ENCODE measurements around the gene ARL10. TPM values are rescaled to one million over a fixed set of nuclear protein-coding genes. Genes with fewer than 3 reads are reported as not detected.

The ARL10 gene
- total RNA-seq, 3 donors from 2014 or later (not counting 1 experiment from before 2014, with no cell fraction given) = 0.75 to 6.8 (median 6.7) TPM

DNA sequence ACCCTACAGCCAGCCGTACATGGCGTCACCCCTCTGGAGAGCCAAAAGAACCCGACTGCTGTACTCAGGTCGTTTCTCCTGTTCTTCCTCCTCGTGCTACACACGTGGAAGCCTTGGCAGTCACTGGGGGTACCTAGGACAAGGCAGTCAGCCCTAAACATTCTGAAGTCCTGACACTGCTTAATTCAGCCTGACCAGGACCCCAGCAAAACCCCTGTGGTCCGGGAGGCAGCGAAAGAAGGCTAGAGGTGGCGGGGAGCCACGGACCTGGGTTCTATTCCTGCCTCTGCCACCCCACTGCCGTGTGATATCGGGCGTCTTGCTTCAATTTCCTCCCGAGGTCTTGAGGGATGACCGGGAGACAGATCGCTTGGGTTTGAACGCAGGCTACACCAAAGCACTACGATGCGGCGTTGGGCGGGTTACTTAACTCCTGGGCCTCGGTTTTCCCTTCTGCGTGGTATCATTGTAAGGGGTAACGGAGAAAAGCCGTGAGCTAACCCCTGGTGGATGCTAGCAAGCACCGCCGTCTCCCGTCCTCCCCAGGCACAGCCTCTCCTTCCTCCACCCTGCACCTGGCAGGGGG is 429 bp upstream of the ARL10 start:
- H3K4me3 ChIP-seq (ENCODE audit: low read length) = peak overlapping the region; percentile 63
- peaks cover 6% of the 10 kb centered on the region for H3K36me3 Mint-ChIP-seq
- intact Hi-C loops (cut with micrococcal nuclease) = no loop called here
- H3K4me1 ChIP-seq (ENCODE audit: control insufficient read depth, insufficient read depth, low read length) = peaks cover 35% of the 10 kb centered on the region
- no peak for ATAC-seq
- TF ChIP-seq CTCF (IDR thresholded peaks at IDR 0.05) = no peak
- no peaks in the 10 kb centered on the region for H3K9me3 Mint-ChIP-seq
- H3K27me3 ChIP-seq (ENCODE audit: control insufficient read depth, insufficient read depth, low read length) = no peaks in the 10 kb centered on the region
- DNase-seq = no peak
- H3K4me3 Mint-ChIP-seq = peak overlapping the region; percentile 79
- H3K4me1 Mint-ChIP-seq = peaks cover 15 to 27% of the 10 kb centered on the region in 2 donors
- no peak overlapping the region for H3K27ac Mint-ChIP-seq
- no peaks in the 10 kb centered on the region for H3K36me3 ChIP-seq (ENCODE audit: control insufficient read depth, insufficient read depth, low read length)
- H3K9me3 ChIP-seq (ENCODE audit: control insufficient read depth, insufficient read depth, low read length) = peaks cover 3% of the 10 kb centered on the region
- peaks cover 0 to 16% of the 10 kb centered on the region in 2 donors for H3K27me3 Mint-ChIP-seq (ENCODE audit: low read depth in 2 of 2)
- 29% methylated on average over 28 of the region's 28 CpGs for WGBS (ENCODE audit: insufficient coverage)
- peak overlapping the region; percentile 53 for H3K27ac ChIP-seq (ENCODE audit: low read length)

- H3K27me3 Mint-ChIP-seq (ENCODE audit: low read depth in 2 of 2) = peaks cover 0 to 16% of the 10 kb centered on the region in 2 donors
- ATAC-seq (no peak), DNase-seq (no peak)
- Histone ChIP-seq H3K4me3 (ENCODE audit: low read length) (no peak overlapping the region), H3K27me3 (ENCODE audit: control insufficient read depth, insufficient read depth, low read length) (no peaks in the 10 kb centered on the region), H3K4me1 (ENCODE audit: control insufficient read depth, insufficient read depth, low read length) (peaks cover 20% of the 10 kb centered on the region), H3K9me3 (ENCODE audit: control insufficient read depth, insufficient read depth, low read length) (peaks cover 3% of the 10 kb centered on the region), H3K36me3 (ENCODE audit: control insufficient read depth, insufficient read depth, low read length) (no peaks in the 10 kb centered on the region), H3K27ac (ENCODE audit: low read length) (no peak overlapping the region)
- no peak for TF ChIP-seq CTCF (IDR thresholded peaks at IDR 0.05)
- 89% methylated on average over 38 of the region's 38 CpGs for WGBS (ENCODE audit: insufficient coverage)
- H3K4me3 Mint-ChIP-seq = peak overlapping the region; percentile 89
- peaks cover 6% of the 10 kb centered on the region for H3K36me3 Mint-ChIP-seq
- intact Hi-C loops (cut with micrococcal nuclease) = no loop called here
- H3K9me3 Mint-ChIP-seq = no peaks in the 10 kb centered on the region
- no peak overlapping the region for H3K27ac Mint-ChIP-seq
- peaks cover 8 to 20% of the 10 kb centered on the region in 2 donors for H3K4me1 Mint-ChIP-seq
These were observed 1.1 kb downstream of the ARL10 start for GRCh38 chr5:176366232-176366894.

DNA sequence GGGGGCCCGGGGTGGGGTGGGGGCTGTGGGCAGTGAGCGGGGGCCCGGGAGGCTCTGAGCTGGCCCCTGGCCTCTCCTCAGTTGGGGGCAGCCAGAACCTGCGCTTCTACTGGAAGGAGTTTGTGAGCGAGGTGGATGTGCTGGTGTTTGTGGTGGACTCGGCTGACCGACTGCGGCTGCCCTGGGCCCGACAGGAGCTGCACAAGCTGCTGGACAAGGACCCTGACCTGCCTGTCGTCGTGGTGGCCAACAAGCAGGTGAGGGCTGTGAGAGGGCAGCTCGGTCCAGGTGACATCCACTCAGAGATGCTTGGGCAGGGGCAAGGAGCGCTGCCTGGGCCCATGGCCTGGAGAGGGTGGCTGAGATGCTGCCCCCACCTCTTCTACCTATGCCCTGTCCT is 3.4 kb downstream of the ARL10 start:
- H3K9me3 Mint-ChIP-seq = no peaks in the 10 kb centered on the region
- peaks cover 0 to 8% of the 10 kb centered on the region in 2 donors for H3K4me1 Mint-ChIP-seq

More for the DNA sequence above, 3.4 kb downstream of the ARL10 start:
- no peak overlapping the region for H3K4me3 Mint-ChIP-seq
- 95% methylated on average over 12 of the region's 13 CpGs for WGBS (ENCODE audit: insufficient coverage)
- no peaks in the 10 kb centered on the region for H3K9me3 ChIP-seq (ENCODE audit: control insufficient read depth, insufficient read depth, low read length)
- H3K27me3 Mint-ChIP-seq (ENCODE audit: low read depth in 2 of 2) = peaks cover 0 to 16% of the 10 kb centered on the region in 2 donors
- H3K27ac ChIP-seq (ENCODE audit: low read length) = no peak overlapping the region
- ATAC-seq = no peak
- no peak overlapping the region for H3K27ac Mint-ChIP-seq
- intact Hi-C loops (cut with micrococcal nuclease) = no loop called here
- peaks cover 11% of the 10 kb centered on the region for H3K4me1 ChIP-seq (ENCODE audit: control insufficient read depth, insufficient read depth, low read length)
- no peaks in the 10 kb centered on the region for H3K27me3 ChIP-seq (ENCODE audit: control insufficient read depth, insufficient read depth, low read length)
- peaks cover 6% of the 10 kb centered on the region for H3K36me3 Mint-ChIP-seq
- no peak for TF ChIP-seq CTCF (IDR thresholded peaks at IDR 0.05)
- H3K4me3 ChIP-seq (ENCODE audit: low read length) = no peak overlapping the region
- DNase-seq = no peak
- no peaks in the 10 kb centered on the region for H3K36me3 ChIP-seq (ENCODE audit: control insufficient read depth, insufficient read depth, low read length)

All from natural killer cell (primary cell).